ENCODE results near the gene CD177. TPM values are rescaled to one million over a fixed set of nuclear protein-coding genes. Genes with fewer than 3 reads are reported as not detected.

The CD177 gene
- total and polyA plus RNA-seq, 2 donors (not counting 3 experiments of a cell fraction or from before 2014, with no cell fraction given): 0.18 TPM; not detected in 1

GRCh38 chr19:43313711-43314495, 39.6 kb upstream of the CD177 start:
- no peak overlapping the region for H3K27ac ChIP-seq (ENCODE audit: insufficient read depth, low read depth, low read length)
- no peaks in the 10 kb centered on the region for H3K9me3 ChIP-seq (replicated peaks; ENCODE audit: control insufficient read depth, insufficient read depth, low read length)
- TF ChIP-seq POLR2A (IDR thresholded peaks at IDR 0.05; ENCODE audit: low read depth, low read length) (no peak), POLR2AphosphoS5 (IDR thresholded peaks at IDR 0.05; ENCODE audit: insufficient read depth, low read depth, low read length) (no peak), FOS (IDR thresholded peaks at IDR 0.05; ENCODE audit: borderline replicate concordance, insufficient read depth, low read length) (no peak), MAX (IDR thresholded peaks at IDR 0.05; ENCODE audit: insufficient read depth, insufficient read length) (no peak), CTCF (IDR thresholded peaks at IDR 0.05; ENCODE audit: extremely low read depth in 1 of 2, insufficient read depth in 1 of 2, low read depth in 1 of 2, low read length in 2 of 2) (no peak), JUN (IDR thresholded peaks at IDR 0.05; ENCODE audit: borderline replicate concordance, insufficient read depth, insufficient read length, low read depth) (no peak), GATA2 (IDR thresholded peaks at IDR 0.05; ENCODE audit: insufficient read depth, insufficient read length, low read depth, low read length) (no peak), MYC (IDR thresholded peaks at IDR 0.05; ENCODE audit: low read depth, low read length) (no peak)
- ChIA-PET CTCF (no interaction called here), POLR2A (no interaction called here)
- no peak overlapping the region for H3K4me3 ChIP-seq (replicated peaks in 1 of 3; ENCODE audit: insufficient read depth in 1 of 3, low read depth in 1 of 3, low read length in 3 of 3)
- H3K4me1 ChIP-seq (ENCODE audit: control insufficient read depth, extremely low read depth, insufficient read depth, low read length): no peaks in the 10 kb centered on the region
- H4K20me1 ChIP-seq (replicated peaks; ENCODE audit: control insufficient read depth, extremely low read depth, insufficient read depth, low read length): no peaks in the 10 kb centered on the region
- H3K27me3 ChIP-seq (ENCODE audit: control insufficient read depth in 2 of 2, insufficient read depth in 2 of 2, low read length in 2 of 2): no peaks in the 10 kb centered on the region
- DNase-seq (ENCODE audit: low read depth, low spot score): no peak
- no TSS peak for BruUV-seq (replicated peaks)
- no peaks in the 10 kb centered on the region for H3K36me3 ChIP-seq (ENCODE audit: control insufficient read depth in 2 of 2, extremely low read depth in 1 of 2, insufficient read depth in 2 of 2, low read length in 2 of 2)
- dilution Hi-C loops (cut with MboI; ENCODE audit: extremely low pct_ligation_motif_present, low sequenced_read_pairs) (no loop called here), intact Hi-C loops (cut with micrococcal nuclease) (no loop called here)
- H3K4me2 ChIP-seq (ENCODE audit: insufficient read depth, low read length): no peak overlapping the region
- no peak overlapping the region for H3K9ac ChIP-seq (replicated peaks; ENCODE audit: extremely low read depth, insufficient read depth, low read length)
- no peak overlapping the region for H2AFZ ChIP-seq (ENCODE audit: low read depth, low read length)
- no peak for FAIRE-seq
- no peaks in the 10 kb centered on the region for H3K9me1 ChIP-seq (replicated peaks; ENCODE audit: control insufficient read depth, extremely low read depth, insufficient read depth, low read length)
- no peaks in the 10 kb centered on the region for H3K79me2 ChIP-seq (ENCODE audit: control insufficient read depth, insufficient read depth, low read length)
